GM19452 (cell line): ENCODE measurements around the gene YARS2.
"Not testable (repeated sequence)": the region's sequence is repeated elsewhere in the genome, so short reads cannot be mapped to it uniquely, and the experiment has no call there.

Experiments
- ATAC-seq: cut with Tn5 transposase; IDR thresholded peaks from one replicate; pipeline ENCODE4 v1.9.1; 2021; ENCODE audit not compliant: unreplicated experiment

The YARS2 gene

GRCh38 chr12:32753605-32754004, 2.1 kb downstream of the YARS2 start:
- no peak for ATAC-seq

- ATAC-seq = no peak
Observed at GRCh38 chr12:32743264-32743663, 12.4 kb downstream of the YARS2 start.

DNA sequence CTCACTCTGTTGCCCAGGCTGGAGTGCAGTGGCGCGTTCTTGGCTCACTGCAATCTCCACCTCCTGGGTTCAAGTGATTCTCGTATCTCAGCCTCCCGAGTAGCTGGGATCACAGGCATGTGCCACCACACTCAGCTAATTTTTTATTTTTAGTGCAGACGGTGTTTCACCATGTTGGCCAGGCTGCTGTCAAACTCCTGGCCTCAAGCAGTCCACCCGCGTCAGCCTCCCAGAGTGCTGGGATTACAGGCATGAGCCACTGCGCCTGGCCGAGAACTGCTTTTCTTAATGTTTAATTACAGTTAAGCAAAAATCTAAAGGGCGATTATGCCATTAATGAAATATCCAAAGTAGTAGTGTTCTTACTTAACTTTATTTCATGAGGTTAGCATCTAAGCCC, 13.6 kb downstream of the YARS2 start:
- ATAC-seq = no peak

GRCh38 chr12:32739279-32739678, 16.4 kb downstream of the YARS2 start:
- no peak for ATAC-seq

- no peak for ATAC-seq
Observed at GRCh38 chr12:32737715-32738114, 18.0 kb downstream of the YARS2 start.

DNA sequence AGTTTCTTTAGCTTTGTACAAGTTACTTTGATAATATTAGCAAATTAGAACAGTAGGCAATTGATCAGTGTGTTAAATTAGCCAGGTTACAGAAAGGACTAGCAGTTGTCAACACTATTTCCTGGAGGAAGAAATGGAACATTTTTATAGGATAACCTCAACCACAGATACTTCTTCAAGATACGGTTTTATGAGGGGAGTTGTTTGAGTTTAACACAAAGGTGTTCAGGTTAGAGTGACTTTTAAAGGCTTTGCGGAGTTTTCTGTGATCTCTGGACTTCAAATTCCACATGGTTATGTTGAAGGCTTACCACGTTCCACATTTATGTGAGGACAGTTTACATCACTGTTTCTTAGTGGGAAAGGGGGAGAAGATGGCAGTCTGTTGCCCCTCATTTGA, 19.3 kb downstream of the YARS2 start:
- ATAC-seq = no peak

DNA sequence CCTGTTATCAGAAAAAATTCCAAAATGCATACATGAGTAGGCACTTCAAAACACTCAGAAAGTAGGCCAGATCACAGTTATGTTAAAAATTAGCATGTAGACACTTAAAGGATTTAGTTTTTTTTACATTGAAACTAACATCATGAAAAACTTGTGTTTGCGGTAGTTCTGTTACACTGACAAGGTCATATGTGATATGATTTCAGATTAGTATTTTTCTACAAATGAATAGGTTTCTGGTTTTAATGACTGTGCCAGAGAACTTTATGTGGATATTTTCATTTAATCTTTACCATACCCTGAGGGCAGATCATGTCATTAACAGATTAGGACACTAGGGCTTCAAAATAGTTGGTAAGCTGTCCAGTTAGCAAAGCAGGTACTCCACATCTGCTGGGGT, 20.7 kb downstream of the YARS2 start:
- ATAC-seq = no peak

GRCh38 chr12:32727237-32727636, 28.5 kb downstream of the YARS2 start:
- ATAC-seq = no peak

- ATAC-seq = no peak
Observed at GRCh38 chr12:32726286-32726685, 29.4 kb downstream of the YARS2 start.

- ATAC-seq = not testable (repeated sequence)
Observed at GRCh38 chr12:32725308-32725707, 30.4 kb downstream of the YARS2 start.

GRCh38 chr12:32718926-32719325, 36.8 kb downstream of the YARS2 start:
- no peak for ATAC-seq

GRCh38 chr12:32714772-32715171, 40.9 kb downstream of the YARS2 start:
- ATAC-seq = no peak

DNA sequence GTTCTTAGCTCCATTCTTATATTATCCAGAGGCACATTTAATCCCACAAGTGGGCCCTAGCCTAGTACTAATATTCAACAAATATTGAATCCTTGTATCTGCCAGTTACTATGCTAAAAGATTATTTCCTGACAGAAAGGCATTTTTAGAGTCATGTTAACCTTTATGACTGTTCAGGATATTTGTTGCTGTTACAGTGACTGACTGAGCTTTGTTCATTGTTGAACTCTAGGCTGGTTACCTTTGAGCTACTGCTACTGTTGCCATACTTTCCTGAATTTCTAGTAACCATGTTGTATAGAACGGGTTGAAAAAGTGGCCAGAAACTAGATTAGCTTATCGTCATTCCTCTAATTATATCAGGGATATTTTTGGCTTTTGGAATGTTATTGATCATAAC, 46.8 kb downstream of the YARS2 start:
- ATAC-seq = no peak

- ATAC-seq = no peak
Observed at GRCh38 chr12:32706335-32707024, 49.2 kb downstream of the YARS2 start.

GRCh38 chr12:32705783-32706182, 49.9 kb downstream of the YARS2 start:
- ATAC-seq = no peak

GRCh38 chr12:32702946-32703345, 52.8 kb downstream of the YARS2 start:
- no peak for ATAC-seq

GRCh38 chr12:32702473-32702872, 53.2 kb downstream of the YARS2 start:
- no peak for ATAC-seq

- ATAC-seq = not testable (repeated sequence)
Observed at GRCh38 chr12:32699437-32699836, 56.3 kb downstream of the YARS2 start.

- ATAC-seq = no peak
Observed at GRCh38 chr12:32698285-32698684, 57.4 kb downstream of the YARS2 start.

GRCh38 chr12:32697445-32697844, 58.3 kb downstream of the YARS2 start:
- ATAC-seq = no peak
